ENCODE results near the gene COMMD7.

Gene COMMD7

DNA sequence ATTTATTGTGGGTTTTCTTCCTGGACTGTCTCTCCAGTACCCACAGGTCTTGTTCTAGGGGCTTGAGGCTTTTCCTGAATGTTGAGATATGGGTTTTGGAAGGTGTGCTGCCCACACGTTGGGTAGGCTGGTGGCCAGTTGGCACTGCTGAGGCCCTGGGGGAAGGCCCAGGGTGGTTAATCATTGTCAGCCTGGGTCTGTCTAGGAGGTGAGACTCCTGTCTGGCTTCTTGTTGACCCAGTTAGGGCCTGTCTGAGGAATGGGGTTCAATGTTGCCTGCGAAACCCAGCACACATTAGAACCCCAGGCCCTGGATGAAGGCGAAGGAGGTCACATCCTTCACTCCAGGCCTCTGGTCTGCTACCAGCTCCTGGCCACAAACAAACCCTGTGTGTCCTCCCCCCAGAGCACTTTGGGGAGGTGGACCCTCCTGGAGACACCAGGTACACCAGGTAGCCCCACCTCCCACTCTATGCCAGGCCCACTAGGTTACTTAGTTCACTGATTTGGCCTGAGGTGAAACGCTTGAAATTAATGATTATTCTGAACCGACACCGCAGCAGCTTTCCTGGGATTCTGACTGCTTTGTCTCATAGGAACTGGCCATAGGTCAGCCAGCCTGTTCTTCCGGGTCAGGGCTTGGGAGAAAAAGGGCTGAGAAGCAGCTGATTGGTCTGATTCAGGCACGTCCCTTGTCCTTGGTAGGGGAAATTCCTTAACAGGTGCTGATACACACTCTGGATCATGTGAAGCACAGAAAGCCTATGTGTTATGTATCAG lies 34.1 kb upstream of the COMMD7 start:
- H3K4me3 ChIP-seq (ENCODE audit: control insufficient read depth, low read depth, low read length): no peak overlapping the region
- TF ChIP-seq CTCF (conservative IDR thresholded peaks at IDR 0.05; ENCODE audit: control insufficient read depth, insufficient read depth, low read depth, low read length): no peak
- DNase-seq (ENCODE audit: low read depth): no peak

GRCh38 chr20:32775336-32775991 lies 32.2 kb upstream of the COMMD7 start:
- no peak for TF ChIP-seq CTCF (conservative IDR thresholded peaks at IDR 0.05; ENCODE audit: control insufficient read depth, insufficient read depth, low read depth, low read length)

GRCh38 chr20:32773855-32774254 lies 30.6 kb upstream of the COMMD7 start:
- no peak overlapping the region for H3K4me3 ChIP-seq (ENCODE audit: control insufficient read depth, low read depth, low read length)
- no peak for DNase-seq (ENCODE audit: low read depth)
- no peak for TF ChIP-seq CTCF (conservative IDR thresholded peaks at IDR 0.05; ENCODE audit: control insufficient read depth, insufficient read depth, low read depth, low read length)

More at GRCh38 chr20:32775336-32775991, 32.2 kb upstream of the COMMD7 start:
- H3K4me3 ChIP-seq (ENCODE audit: control insufficient read depth, low read depth, low read length): no peak overlapping the region
- no peak for DNase-seq (ENCODE audit: low read depth)

DNA sequence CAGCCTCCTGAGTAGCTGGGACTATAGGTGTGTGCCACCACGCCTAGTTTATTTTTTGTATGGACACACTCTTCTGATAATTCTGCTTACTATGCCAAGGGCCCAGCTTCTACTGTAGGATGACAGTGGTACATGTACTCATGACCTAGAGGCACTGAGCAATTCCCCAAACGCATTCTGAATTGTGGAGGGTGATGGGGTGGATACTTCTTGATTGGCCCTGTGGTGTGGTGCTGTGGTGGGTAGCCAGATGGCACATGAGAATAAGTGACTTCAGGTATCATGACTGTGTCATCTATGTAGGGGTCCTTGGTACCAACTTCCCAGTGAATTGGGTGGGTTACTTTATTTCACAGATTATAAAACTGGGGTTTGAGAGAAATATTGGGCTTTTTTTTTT lies 30.0 kb upstream of the COMMD7 start:
- DNase-seq (ENCODE audit: low read depth): no peak
- no peak overlapping the region for H3K4me3 ChIP-seq (ENCODE audit: control insufficient read depth, low read depth, low read length)
- no peak for TF ChIP-seq CTCF (conservative IDR thresholded peaks at IDR 0.05; ENCODE audit: control insufficient read depth, insufficient read depth, low read depth, low read length)

GRCh38 chr20:32772046-32772445 lies 28.8 kb upstream of the COMMD7 start:
- H3K4me3 ChIP-seq (ENCODE audit: control insufficient read depth, low read depth, low read length): no peak overlapping the region
- DNase-seq (ENCODE audit: low read depth): no peak

More at GRCh38 chr20:32772046-32772445, 28.8 kb upstream of the COMMD7 start:
- TF ChIP-seq CTCF (conservative IDR thresholded peaks at IDR 0.05; ENCODE audit: control insufficient read depth, insufficient read depth, low read depth, low read length): no peak
